Hepatocyte (in vitro differentiated cells): ENCODE data around the gene SLC4A8.

Experiments
- EZH2 ChIP-seq: fragments of 200-600 bp; sonication (generic); IDR thresholded peaks from 2 replicates; pipeline ENCODE4 v1.6.1; 2016; ENCODE audit warnings: antibody characterized with exemption, mild to moderate bottlenecking, borderline replicate concordance
- TF ChIP-seq, protein P1 (sequence below): fragments of 200-600 bp; sonication (generic); IDR thresholded peaks from 2 replicates; pipeline ENCODE4 v1.5.1; 2016; ENCODE audit warnings: antibody characterized with exemption, mild to moderate bottlenecking; ENCODE audit not compliant: poor library complexity

DNA sequence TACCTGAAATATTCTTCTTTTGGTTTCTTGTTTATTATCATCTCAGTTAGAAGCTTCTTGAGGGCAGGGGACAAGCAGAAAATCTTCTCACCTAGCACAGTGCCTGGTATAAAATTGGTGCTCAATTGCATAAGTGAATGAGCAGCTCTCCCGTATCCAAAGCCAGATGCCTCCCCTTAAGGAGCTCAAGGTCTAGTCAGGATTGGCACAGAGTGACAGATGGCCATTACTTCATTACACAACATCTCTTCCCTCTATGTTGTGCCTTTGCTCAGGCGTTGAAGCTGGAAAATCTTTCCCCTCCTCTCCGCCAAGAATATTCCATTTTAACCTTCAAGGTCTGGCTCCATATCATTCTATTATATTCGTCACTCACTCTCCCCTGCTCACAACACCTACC lies 3.6 kb downstream of the SLC4A8 start:
- no peak for TF ChIP-seq EZH2
- TF ChIP-seq, protein P1, sequence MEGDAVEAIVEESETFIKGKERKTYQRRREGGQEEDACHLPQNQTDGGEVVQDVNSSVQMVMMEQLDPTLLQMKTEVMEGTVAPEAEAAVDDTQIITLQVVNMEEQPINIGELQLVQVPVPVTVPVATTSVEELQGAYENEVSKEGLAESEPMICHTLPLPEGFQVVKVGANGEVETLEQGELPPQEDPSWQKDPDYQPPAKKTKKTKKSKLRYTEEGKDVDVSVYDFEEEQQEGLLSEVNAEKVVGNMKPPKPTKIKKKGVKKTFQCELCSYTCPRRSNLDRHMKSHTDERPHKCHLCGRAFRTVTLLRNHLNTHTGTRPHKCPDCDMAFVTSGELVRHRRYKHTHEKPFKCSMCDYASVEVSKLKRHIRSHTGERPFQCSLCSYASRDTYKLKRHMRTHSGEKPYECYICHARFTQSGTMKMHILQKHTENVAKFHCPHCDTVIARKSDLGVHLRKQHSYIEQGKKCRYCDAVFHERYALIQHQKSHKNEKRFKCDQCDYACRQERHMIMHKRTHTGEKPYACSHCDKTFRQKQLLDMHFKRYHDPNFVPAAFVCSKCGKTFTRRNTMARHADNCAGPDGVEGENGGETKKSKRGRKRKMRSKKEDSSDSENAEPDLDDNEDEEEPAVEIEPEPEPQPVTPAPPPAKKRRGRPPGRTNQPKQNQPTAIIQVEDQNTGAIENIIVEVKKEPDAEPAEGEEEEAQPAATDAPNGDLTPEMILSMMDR = no peak
